Cerebellar nuclear complex (tissue), 1 donor: ENCODE measurements around the gene C14orf39.
"Not testable (repeated sequence)": the region's sequence is repeated elsewhere in the genome, so short reads cannot be mapped to it uniquely, and the experiment has no call there.

ENCODE experiments used
- DNase-seq, 2 experiments: peaks; one replicate each; lab custom pipeline; 2025; lab: John Stamatoyannopoulos, UW

Gene C14orf39

DNA sequence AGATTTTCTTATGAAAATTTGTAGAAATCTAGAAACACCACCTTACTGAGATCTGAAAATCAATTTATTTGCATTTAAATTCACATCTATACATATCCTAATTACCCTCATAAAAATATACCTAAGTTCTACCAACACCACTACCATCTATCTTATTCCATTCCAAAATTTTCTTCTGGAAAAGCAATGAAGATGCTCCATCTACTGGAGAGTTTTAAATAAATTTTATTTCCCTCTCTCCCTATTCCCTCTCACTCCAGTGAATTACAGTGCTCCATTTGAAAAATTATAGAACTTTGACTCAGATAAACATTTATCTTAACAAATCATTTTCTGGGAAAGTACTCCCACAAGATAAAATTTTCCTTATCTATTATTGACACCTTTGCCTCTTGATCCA, 2.3 kb upstream of the C14orf39 start:
- no peak for DNase-seq

- no peak for DNase-seq
These were observed 1.3 kb upstream of the C14orf39 start for GRCh38 chr14:60487211-60487610.

DNA sequence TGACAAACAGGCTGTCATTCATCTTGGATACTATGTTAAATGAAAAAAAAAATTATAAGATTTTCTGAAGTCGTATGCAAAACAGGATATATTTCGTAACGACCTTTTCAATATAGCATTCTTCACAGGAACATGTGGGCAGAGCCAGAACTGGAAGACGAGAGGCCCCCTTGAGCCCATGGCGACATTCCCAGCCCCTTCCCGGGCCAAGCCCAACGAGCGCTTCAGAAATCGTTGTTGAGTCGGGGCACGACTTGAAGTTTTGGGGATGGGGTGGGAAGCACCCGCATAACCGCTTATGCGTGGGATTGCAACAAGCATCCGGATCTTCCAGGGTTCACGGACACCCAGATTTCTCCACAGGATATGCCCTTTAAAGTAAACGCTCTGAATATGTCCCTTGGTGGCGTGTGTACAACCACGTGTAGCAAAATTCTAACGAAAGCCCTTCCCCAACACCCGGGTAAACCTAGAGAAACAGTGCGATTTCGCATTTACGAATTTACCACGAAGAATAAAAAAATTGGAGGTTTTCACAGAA, 736 bp downstream of the C14orf39 start:
- no peak for DNase-seq

- DNase-seq: no peak
These were observed 3.1 kb downstream of the C14orf39 start for GRCh38 chr14:60482743-60483142.

GRCh38 chr14:60480248-60480647, 5.6 kb downstream of the C14orf39 start:
- DNase-seq: not testable (repeated sequence)

DNA sequence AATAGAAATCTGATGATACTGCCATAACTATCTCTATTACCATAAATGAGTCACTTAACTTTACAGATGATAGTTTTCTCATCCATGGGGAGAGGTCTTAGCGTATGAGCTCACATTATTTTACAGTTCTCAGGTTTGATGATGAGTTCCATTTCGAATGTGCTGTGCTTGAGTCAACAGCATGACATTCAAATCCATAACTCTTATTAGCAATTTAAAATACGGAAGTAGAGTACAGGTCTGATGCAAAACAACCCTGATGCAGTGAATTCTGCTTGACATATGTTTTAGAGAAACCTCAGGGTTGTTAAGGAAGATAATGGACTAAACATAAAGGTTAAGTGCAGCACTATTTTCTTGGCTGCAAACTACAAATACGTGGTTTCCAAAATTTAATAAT, 30.0 kb downstream of the C14orf39 start:
- DNase-seq: no peak

GRCh38 chr14:60430276-60430675, 55.6 kb downstream of the C14orf39 start:
- no peak for DNase-seq

GRCh38 chr14:60420050-60420449, 65.8 kb downstream of the C14orf39 start:
- no peak for DNase-seq

DNA sequence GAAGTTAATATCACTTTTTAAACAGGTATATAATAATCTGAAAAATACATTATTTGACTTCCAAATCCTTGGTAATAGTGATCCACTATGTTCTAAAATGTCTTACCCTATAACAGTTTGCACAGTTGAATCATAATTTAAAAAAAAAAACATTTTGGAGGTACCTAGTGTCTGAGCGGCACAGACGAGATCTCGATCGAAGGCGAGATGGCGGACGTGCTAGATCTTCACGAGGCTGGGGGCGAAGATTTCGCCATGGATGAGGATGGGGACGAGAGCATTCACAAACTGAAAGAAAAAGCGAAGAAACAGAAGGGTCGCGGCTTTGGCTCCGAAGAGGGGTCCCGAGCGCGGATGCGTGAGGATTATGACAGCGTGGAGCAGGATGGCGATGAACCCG, 88.3 kb downstream of the C14orf39 start:
- DNase-seq: not testable (repeated sequence)

- DNase-seq: no peak
These were observed 89.0 kb downstream of the C14orf39 start for GRCh38 chr14:60396718-60397343.
